HG02970 (cell line): ENCODE results near the gene MARCHF2.

Experiments used
- ATAC-seq: cut with Tn5 transposase; IDR thresholded peaks from one replicate; pipeline ENCODE4 v1.9.1; 2021; ENCODE audit warnings: mild to moderate bottlenecking, moderate library complexity, moderate number of reproducible peaks; ENCODE audit not compliant: unreplicated experiment, low FRiP score

The MARCHF2 gene

DNA sequence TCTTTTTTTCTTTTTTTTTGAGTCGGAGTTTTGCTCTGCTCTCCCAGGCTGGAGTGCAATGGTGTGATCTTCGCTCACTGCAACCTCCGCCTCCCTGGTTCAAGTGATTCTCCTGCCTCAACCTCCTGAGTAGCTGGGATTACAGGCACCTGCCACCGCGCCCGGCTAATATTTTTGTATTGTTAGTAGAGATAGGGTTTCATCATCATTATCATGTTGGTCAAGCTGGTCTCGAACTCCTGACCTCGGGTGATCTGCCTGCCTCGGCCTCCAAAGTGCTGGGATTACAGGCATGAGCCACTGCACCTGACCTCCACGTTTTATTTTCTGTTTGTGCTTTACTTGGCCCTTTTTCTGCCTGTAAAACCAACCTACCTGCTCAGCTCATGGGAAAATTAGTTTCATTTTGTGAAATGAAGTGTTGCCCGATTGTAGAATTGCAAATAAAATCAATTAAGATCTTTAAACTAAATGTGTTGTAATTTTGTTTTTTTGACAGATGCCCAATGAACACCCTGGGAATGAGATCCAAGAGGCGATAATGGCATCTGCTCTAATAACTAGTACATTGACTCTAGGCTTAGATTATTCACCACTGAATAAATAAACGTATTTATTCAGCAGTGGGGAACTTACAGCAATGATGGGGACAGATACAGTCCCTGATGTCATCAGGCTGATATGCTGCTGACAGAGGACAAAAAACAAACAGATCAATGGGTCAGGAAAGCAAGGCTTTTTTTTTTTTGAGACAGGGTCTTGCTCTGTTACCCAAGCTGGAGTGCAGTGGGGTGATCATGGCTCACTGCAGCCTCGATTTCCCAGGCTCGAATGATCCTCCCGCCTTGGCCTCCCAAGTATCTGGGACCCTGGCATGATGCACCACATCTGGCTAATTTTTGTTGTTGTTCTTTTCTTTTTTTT is 25.2 kb upstream of the MARCHF2 start:
- ATAC-seq, result no peak

DNA sequence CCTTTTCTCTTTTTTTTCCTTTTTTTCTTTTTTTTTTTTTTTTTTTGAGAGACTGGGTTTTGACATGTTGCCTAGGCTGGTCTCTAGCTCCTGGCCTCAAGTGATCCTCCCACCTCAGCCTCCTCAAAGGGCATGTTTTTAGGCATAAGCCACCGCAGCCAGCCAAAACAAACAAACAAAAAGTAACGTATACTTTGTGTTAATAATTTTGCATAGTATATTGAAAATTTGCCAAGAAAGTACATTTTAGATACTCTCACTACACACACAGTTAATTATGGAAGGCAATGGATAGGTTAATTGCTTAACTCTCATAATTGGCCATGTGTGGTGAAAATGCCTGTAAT is 24.5 kb upstream of the MARCHF2 start:
- no peak for ATAC-seq

DNA sequence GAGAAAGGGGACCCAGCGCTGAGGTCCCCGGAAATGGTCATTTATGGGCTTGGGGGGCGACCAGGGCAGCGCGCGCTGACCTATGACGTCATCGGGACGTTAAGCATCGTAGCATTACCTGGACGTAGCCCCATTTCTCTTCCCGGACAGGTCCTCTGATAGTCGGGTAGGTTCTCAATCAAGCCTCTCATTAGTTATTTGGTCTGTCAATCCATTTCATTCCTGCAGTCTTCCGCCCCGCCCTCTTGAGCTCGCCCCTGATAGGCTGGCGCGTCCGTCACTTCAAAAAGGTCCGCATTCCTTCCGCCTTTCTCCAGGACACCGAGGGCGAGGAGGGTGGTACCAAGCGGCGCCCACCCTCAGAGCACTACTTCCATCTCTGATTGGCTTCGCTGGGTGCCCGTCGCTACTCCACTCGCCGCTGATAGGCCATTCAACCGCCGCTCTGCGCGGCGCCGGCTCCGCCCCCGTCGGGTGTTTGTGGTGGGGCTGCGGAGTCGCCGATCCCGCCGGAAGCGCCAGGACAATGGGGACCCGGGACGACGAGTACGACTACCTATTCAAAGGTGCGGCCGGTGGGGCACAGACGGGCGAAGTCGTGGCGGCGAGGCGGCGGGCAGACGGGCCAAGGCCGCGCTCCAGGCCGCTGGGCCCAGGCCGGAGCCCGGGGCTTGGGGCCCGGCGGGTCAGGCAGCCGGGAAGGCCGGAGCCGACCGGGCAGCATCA is 23.1 kb upstream of the MARCHF2 start, which contains the start of gene RAB11B:
Gene RAB11B, plus strand, starts transcription at position 470 of the 726 bp plus-strand sequence. Its CDS starts 57 bp downstream, at position 527.
- ATAC-seq, result peak; percentile 90

DNA sequence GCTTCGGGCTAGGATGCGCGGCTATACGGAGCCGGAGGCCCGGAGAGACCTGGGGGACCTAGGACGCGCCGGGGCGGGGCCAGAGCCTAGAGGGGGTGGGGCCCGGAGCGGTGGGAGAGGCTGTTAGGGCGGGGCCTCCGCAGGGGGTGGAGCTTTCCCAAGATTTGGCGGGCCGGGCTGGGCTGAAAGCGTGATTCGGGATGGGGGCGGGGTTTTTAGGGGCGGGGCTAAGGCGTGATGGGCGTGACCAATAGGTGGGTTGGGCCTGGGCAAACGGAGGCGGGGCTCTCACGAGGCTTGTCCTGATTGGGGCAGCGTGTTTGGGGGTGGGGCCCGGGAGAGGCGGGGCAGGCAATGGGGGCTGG is 22.5 kb upstream of the MARCHF2 start:
- ATAC-seq, result peak; percentile 38

GRCh38 chr19:8391198-8392016 is 21.7 kb upstream of the MARCHF2 start:
- ATAC-seq, result no peak

GRCh38 chr19:8392017-8392591 is 21.0 kb upstream of the MARCHF2 start:
- no peak for ATAC-seq

- ATAC-seq, result no peak
Observed at GRCh38 chr19:8393192-8393870, 19.8 kb upstream of the MARCHF2 start.

DNA sequence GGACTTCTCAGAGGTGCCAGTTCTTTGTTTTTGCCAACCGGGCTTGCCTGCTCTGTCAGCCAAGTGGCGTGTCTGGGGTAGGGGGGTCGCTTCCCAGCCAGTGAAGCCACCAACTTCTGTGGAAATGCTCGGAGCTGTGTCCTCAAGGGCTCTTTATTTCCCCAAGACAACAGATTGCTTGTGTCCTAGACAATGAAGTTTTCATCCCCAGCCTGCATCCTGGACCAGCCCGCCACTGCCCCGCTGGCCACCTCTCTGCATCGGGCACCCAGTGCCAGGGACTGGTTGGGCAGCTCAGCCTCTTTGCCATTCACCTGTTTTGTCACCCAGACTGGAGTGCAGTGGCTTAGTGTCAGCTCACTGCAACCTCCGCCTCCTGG is 19.2 kb upstream of the MARCHF2 start:
- ATAC-seq, result no peak

GRCh38 chr19:8395621-8396082 is 17.5 kb upstream of the MARCHF2 start:
- no peak for ATAC-seq

DNA sequence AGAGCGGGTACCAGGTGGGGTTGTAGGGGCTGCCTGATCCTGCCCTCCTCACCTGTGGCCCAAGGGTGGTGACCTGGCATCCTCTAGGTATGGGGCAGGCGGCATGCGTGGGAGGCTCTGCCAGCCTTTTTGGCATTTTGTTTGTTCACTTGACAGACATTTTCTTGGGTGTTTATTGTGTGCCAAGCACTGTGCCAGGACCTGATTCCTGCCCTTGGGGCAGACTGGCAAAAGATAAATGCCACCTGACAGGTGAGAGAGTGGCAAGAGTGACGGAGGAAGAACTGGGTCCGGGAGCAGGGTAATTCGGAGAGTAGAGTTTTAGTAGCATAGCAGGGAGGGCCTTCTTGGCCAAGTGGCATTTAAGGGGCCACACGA is 16.9 kb upstream of the MARCHF2 start:
- no peak for ATAC-seq

- ATAC-seq, result no peak
Observed at GRCh38 chr19:8396563-8397203, 16.4 kb upstream of the MARCHF2 start.

DNA sequence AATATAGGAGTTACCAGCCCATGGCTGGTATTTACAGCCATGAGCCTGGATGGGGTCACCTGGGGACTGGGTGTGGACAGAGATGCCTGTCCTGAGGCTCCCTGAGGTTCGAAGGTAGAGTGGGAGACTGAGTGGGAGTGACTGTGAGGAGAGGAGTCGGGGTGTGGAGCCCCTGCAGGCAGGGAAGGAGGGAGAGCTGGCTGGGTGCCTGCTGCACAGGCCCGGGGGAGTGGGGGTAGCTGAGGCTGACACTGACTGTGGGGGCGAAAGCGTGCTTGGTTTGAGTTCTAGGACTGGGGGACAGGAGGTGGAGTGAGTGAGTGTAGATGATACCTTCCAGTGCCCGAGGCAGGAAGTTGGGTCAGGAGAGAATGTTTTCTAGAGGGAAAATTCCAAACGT is 15.8 kb upstream of the MARCHF2 start:
- no peak for ATAC-seq

DNA sequence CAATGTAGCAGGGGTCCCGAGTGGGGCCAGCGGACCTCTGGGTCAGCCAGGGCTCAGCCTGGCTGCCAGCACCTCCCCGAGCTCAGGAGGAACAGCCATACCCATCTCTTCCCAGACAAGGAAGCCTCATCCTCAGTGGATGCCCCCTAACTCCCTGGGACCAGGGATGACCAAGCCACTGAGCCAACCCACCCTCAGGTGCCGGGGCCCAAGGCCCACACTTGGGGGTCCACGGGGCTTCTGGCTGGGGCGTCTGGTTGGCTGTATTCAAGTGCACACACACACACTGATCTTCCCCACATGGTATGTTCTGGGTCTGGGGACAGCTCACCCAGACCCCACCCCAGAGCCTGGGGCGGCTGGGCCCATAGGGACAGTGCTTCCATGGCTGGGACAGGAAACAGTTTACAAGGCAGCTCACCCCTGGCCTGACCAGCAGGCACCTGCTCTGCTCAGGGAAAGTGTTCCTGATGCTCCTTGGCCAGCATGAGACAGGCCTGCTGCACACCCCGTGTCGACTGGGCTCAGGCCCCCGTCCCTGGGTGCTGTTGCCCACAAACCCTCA is 15.3 kb upstream of the MARCHF2 start:
- ATAC-seq, result no peak

DNA sequence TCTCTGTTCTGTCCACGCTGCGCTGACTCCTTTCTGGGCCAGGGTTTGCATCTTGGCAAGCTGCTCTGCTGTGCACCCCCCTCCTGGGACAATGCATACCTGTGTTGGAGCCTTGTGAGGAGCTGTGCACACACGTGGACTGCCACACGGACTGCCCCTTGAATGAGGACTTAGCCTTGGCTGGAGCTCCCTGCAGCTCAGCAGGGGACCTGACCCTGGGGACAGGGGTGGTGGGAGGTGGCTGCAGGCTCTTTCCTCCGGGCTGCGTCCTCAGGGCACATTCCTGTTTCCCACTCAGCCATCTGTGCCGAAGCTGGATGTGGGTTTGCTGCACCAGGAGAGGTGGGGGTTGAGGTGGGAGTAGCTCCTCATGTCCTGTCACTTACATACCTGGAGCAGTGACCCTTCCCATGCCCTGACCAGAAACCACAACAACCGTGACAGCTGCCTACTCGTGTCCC is 14.8 kb upstream of the MARCHF2 start:
- no peak for ATAC-seq

- no peak for ATAC-seq
Observed at GRCh38 chr19:8399681-8400188, 13.4 kb upstream of the MARCHF2 start.

- no peak for ATAC-seq
Observed at GRCh38 chr19:8401981-8402411, 11.1 kb upstream of the MARCHF2 start.

- no peak for ATAC-seq
Observed at GRCh38 chr19:8403098-8403819, 9.8 kb upstream of the MARCHF2 start.

DNA sequence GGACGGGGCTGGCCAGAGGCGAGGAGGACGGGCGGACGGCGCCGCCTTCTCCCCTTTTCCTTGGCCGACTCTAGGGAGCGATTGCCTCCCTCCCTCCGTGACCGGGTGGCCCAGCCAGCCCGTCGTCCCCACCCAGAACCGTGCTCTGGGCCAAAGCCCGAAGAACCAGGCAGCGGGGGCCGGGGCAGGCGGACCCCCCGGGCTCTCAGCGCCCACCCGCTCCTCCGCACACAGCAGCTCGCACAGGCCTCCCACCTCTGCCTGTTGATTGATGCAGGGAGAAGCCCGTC is 9.3 kb upstream of the MARCHF2 start:
- no peak for ATAC-seq
